ENCODE measurements around the gene CT45A5. TPM values are rescaled to one million over a fixed set of nuclear protein-coding genes. Genes with fewer than 3 reads are reported as not detected.
"Not testable (repeated sequence)": the region's sequence is repeated elsewhere in the genome, so short reads cannot be mapped to it uniquely, and the experiment has no call there.

CT45A5 gene
- 0.50 TPM in 1 of 2 replicates, not detected in the other for total RNA-seq (2014; rRNA removed; shearing (Covaris generic))

GRCh38 chrX:135785403-135785802 is at the start of gene CT45A5:
Gene CT45A5, minus strand, starts transcription at chrX:135785503. Its CDS starts 3,774 bp downstream, at chrX:135781729.
- not testable (repeated sequence) for DNase-seq (ENCODE audit: low spot score)

- DNase-seq (ENCODE audit: low spot score), result not testable (repeated sequence)
Measured at GRCh38 chrX:135819912-135820311, 34.6 kb upstream of the CT45A5 start, which contains the start of gene CT45A2. Gene CT45A2, minus strand, starts transcription at chrX:135820012. Its CDS starts 3,747 bp downstream, at chrX:135816265.

DNA sequence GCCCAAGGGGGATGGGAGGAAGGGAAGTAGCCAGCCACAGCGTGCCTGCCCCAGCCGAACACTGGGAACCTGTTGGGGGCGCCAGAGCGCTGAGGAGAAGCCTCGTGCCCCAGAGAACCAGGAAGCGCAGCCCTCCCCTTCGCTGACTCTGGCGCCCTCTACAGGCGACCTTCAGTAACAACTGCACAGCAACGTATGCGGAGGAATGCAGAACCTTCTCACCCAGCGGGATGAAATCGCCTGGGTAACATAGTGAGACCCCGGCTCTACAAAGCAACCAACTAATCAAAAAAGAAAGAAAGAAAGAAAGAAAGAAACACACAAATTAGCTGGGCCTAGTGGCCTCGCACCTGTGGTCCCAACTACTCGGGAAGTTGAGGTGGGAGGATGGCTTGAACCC is 17.4 kb upstream of the CT45A5 start, which contains the start of gene CT45A6:
Gene CT45A6, minus strand, starts transcription at position 101 of the 400 bp plus-strand sequence. CDS start 3,794 bp downstream, outside the sequence.
- not testable (repeated sequence) for DNase-seq (ENCODE audit: low spot score)

- not testable (repeated sequence) for DNase-seq (ENCODE audit: low spot score)
Measured at GRCh38 chrX:135768091-135768490, 17.2 kb downstream of the CT45A5 start, which contains the start of gene CT45A3. Gene CT45A3, minus strand, starts transcription at chrX:135768191. Its CDS starts 3,747 bp downstream, at chrX:135764444.

DNA sequence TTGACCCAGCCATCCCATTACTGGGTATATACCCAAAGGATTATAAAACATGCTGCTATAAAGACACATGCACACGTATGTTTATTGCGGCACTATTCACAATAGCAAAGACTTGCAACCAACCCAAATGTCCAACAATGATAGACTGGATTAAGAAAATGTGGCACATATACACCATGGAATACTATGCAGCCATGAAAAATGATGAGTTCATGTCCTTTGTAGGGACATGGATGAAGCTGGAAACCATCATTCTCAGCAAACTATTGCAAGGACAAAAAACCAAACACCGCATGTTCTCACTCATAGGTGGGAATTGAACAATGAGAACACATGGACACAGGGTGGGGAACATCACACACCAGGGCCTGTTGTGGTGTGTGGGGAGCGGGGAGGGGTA is 40.6 kb downstream of the CT45A5 start:
- not testable (repeated sequence) for DNase-seq (ENCODE audit: low spot score)

- no peak for DNase-seq (ENCODE audit: low spot score)
Measured at GRCh38 chrX:135741192-135741715, 44.0 kb downstream of the CT45A5 start.

GRCh38 chrX:135740681-135741149 is 44.6 kb downstream of the CT45A5 start:
- peak; percentile 47 for DNase-seq (ENCODE audit: low spot score)

DNA sequence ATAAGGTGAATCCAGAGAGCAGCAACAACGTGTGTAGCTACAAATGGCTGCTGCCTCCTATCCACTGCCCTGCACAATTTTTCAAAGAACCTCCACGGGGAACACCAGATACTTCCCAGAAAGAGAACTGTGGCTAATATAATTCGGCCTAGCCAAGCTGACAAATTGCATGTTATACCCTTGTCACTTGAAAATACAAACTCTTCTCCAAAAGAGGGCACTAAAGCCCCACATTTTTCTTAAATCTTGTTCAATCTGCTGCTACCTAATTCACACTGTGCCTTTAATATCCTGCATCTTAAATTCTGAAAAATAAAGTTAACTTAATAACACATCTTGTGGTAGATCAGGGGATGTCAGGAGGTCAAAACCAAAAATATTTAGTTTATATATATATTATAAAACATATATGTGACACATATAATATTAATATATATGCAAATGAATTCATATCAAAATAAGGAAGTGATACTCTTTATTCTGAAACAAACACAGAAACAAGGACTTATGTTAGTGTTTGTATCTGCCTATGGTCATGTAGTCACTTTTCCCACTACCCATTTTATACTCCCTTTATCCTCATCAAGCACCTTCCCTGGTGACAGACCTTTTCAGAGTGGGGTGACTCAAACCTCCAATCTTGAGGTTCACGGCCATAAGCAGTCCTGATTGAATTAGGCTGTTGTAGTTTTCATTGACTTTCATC is 47.8 kb downstream of the CT45A5 start:
- DNase-seq (ENCODE audit: low spot score), result no peak

GRCh38 chrX:135734666-135735065 is 50.6 kb downstream of the CT45A5 start:
- not testable (repeated sequence) for DNase-seq (ENCODE audit: low spot score)

Other genes with a start within 250 kb of the CT45A5 start
- gene CT45A1, start 71.9 kb downstream of the CT45A5 start, total RNA-seq (2014; rRNA removed; shearing (Covaris generic)), result not detected in 2 replicates
- gene CT45A3, start 17.3 kb downstream of the CT45A5 start, total RNA-seq (2014; rRNA removed; shearing (Covaris generic)), result not detected in 2 replicates
- not detected in 2 replicates for gene CT45A6, start 17.3 kb upstream of the CT45A5 start, total RNA-seq (2014; rRNA removed; shearing (Covaris generic))
- not detected in 2 replicates for gene CT45A2, start 34.5 kb upstream of the CT45A5 start, total RNA-seq (2014; rRNA removed; shearing (Covaris generic))
- not detected in 2 replicates for gene CT45A7, start 51.8 kb upstream of the CT45A5 start, total RNA-seq (2014; rRNA removed; shearing (Covaris generic))
- gene CT45A8, start 69.0 kb upstream of the CT45A5 start, total RNA-seq (2014; rRNA removed; shearing (Covaris generic)), result not detected in 2 replicates
- not detected in 2 replicates for gene CT45A9, start 86.3 kb upstream of the CT45A5 start, total RNA-seq (2014; rRNA removed; shearing (Covaris generic))
- gene CT45A10, start 107.9 kb upstream of the CT45A5 start, total RNA-seq (2014; rRNA removed; shearing (Covaris generic)), result 0.43 TPM in 1 of 2 replicates, not detected in the other
- gene SAGE1, start 108.2 kb upstream of the CT45A5 start, total RNA-seq (2014; rRNA removed; shearing (Covaris generic)), result not detected in 2 replicates
- gene MMGT1, start 188.5 kb upstream of the CT45A5 start, total RNA-seq (2014; rRNA removed; shearing (Covaris generic)), result 24.9 and 32.4 TPM in 2 replicates
- gene SLC9A6, start 199.9 kb upstream of the CT45A5 start, total RNA-seq (2014; rRNA removed; shearing (Covaris generic)), result 19.9 and 22.4 TPM in 2 replicates

All from H4 (cell line).